Measurements from ENCODE around the gene STX1B. TPM values are rescaled to one million over a fixed set of nuclear protein-coding genes. Genes with fewer than 3 reads are reported as not detected.

Gene STX1B
- total RNA-seq = 1 to 10 TPM in 2 of 4 donors, under 1 TPM in 2; 0.49 to 2.2 (median 0.90) TPM

- no peak for TF ChIP-seq CTCF (IDR thresholded peaks at IDR 0.05; ENCODE audit: low read depth)
Measured at GRCh38 chr16:31010585-31011325, at the start of gene STX1B. Gene STX1B (minus strand): TSS chr16:31010638. CDS start chr16:31010396, 242 bp downstream.

- no peak for TF ChIP-seq CTCF (IDR thresholded peaks at IDR 0.05; ENCODE audit: low read depth)
Measured at GRCh38 chr16:31055613-31056012, 45.2 kb upstream of the STX1B start.

- no peak for TF ChIP-seq CTCF (IDR thresholded peaks at IDR 0.05; ENCODE audit: low read depth)
Measured at GRCh38 chr16:31052114-31052513, 41.7 kb upstream of the STX1B start.

- no peak for TF ChIP-seq CTCF (IDR thresholded peaks at IDR 0.05; ENCODE audit: low read depth)
Measured at GRCh38 chr16:31050280-31051030, 40.0 kb upstream of the STX1B start.

- no peak for TF ChIP-seq CTCF (IDR thresholded peaks at IDR 0.05; ENCODE audit: low read depth)
Measured at GRCh38 chr16:31043898-31044481, 33.6 kb upstream of the STX1B start.

- no peak for TF ChIP-seq CTCF (IDR thresholded peaks at IDR 0.05; ENCODE audit: low read depth)
Measured at GRCh38 chr16:31043352-31043751, 32.9 kb upstream of the STX1B start.

GRCh38 chr16:31042866-31043265 lies 32.4 kb upstream of the STX1B start:
- TF ChIP-seq CTCF (IDR thresholded peaks at IDR 0.05; ENCODE audit: low read depth) = no peak
